ENCODE results near the gene SUPT20HL1.

SUPT20HL1 gene

GRCh38 chrX:24399550-24399949 is 39.1 kb downstream of the SUPT20HL1 start:
- DNase-seq: no peak

DNA sequence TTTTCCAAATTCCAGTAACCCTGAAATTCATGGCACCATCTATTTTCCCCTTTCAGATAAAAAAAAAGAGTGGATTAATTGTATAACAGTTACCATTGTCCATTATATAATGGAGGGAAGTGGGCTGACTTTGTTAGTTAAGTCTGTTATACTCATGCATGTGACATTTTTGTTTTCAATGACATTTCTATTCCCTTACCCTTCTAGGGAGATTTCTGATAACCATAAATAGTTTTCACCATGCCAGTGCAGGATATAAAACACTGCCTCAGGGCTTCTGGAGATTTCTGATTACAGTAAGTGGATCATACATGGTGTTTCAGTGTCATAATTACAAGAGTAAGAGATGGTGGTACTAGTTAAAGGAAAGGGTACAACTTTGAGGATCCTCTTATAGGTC is 45.5 kb downstream of the SUPT20HL1 start:
- no peak for DNase-seq

Measured in NCI-H1436 (cell line).